Panc1 (cell line): Measurements from ENCODE around the gene QPCTL.

Experiments used
- CTCF ChIP-seq: fragments of 450-650 bp; IDR thresholded peaks from 2 replicates; pipeline ENCODE4 v1.5.1; 2017; ENCODE audit warnings: mild to moderate bottlenecking
- REST ChIP-seq, 2 experiments: IDR thresholded peaks; 2 replicates each; pipeline ENCODE4 v1.6.1; 2011 to 2012; ENCODE audit warnings: low read depth in 2 of 2, control low read depth in 1 of 2, low read length in 1 of 2, mild to moderate bottlenecking in 1 of 2, moderate library complexity in 1 of 2; ENCODE audit not compliant: insufficient read depth in 1 of 2
- SIN3A ChIP-seq: IDR thresholded peaks from 2 replicates; pipeline ENCODE4 v1.6.1; 2012; ENCODE audit warnings: low read depth, mild to moderate bottlenecking, low read length, moderate library complexity, borderline replicate concordance; ENCODE audit not compliant: insufficient read depth
- TCF7L2 ChIP-seq: IDR thresholded peaks from 2 replicates; pipeline ENCODE4 v1.6.1; 2011; ENCODE audit warnings: mild to moderate bottlenecking, low read depth, low read length, inconsistent platforms

GRCh38 chr19:45653634-45654033, 38.8 kb upstream of the QPCTL start:
- TF ChIP-seq CTCF (no peak), TCF7L2 (no peak), REST (IDR thresholded peaks at IDR 0.05; ENCODE audit: insufficient read depth in 1 of 2, low read depth in 2 of 2, low read length in 1 of 2) (no peak), SIN3A (no peak)
